ENCODE results near the gene EFNA2. TPM values are rescaled to one million over a fixed set of nuclear protein-coding genes. Genes with fewer than 3 reads are reported as not detected.

EFNA2 gene
- total RNA-seq, 1 experiment from 2014 or later: 1.5 TPM

GRCh38 chr19:1275976-1276627 lies 9.6 kb upstream of the EFNA2 start:
- DNase-seq (ENCODE audit: low read depth, low spot score): no peak
- in situ Hi-C loops (cut with HindIII; ENCODE audit: low pct_unique_long_range_greater_than_20kb, low sequenced_read_pairs): no loop called here

GRCh38 chr19:1276628-1277022 lies 9.0 kb upstream of the EFNA2 start:
- in situ Hi-C loops (cut with HindIII; ENCODE audit: low pct_unique_long_range_greater_than_20kb, low sequenced_read_pairs): no loop called here
- DNase-seq (ENCODE audit: low read depth, low spot score): no peak

GRCh38 chr19:1277061-1277460 lies 8.6 kb upstream of the EFNA2 start:
- in situ Hi-C loops (cut with HindIII; ENCODE audit: low pct_unique_long_range_greater_than_20kb, low sequenced_read_pairs): no loop called here
- DNase-seq (ENCODE audit: low read depth, low spot score): no peak

DNA sequence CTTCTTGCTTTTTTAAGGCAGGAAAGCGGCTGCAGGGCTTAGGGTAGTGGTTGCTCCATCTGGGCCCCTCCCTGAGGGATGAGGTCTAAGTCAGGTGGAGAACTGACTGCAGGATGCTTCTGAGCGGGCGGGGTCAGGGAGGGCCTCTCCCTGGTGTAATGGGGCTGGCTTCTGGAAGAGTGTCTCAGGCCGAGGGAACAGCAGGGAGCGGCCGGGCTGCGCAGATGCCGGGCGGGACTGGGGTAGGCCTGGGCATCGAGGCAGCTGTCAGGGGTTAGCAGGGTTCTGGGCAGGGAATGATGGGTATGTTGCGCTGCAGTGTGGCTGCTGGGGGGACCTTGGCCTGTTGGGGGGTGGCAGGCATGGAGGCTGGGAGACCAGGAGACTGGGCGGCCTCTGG lies 7.6 kb upstream of the EFNA2 start:
- in situ Hi-C loops (cut with HindIII; ENCODE audit: low pct_unique_long_range_greater_than_20kb, low sequenced_read_pairs): no loop called here
- DNase-seq (ENCODE audit: low read depth, low spot score): no peak

GRCh38 chr19:1278713-1279660 lies 6.7 kb upstream of the EFNA2 start:
- DNase-seq (ENCODE audit: low read depth, low spot score): no peak

DNA sequence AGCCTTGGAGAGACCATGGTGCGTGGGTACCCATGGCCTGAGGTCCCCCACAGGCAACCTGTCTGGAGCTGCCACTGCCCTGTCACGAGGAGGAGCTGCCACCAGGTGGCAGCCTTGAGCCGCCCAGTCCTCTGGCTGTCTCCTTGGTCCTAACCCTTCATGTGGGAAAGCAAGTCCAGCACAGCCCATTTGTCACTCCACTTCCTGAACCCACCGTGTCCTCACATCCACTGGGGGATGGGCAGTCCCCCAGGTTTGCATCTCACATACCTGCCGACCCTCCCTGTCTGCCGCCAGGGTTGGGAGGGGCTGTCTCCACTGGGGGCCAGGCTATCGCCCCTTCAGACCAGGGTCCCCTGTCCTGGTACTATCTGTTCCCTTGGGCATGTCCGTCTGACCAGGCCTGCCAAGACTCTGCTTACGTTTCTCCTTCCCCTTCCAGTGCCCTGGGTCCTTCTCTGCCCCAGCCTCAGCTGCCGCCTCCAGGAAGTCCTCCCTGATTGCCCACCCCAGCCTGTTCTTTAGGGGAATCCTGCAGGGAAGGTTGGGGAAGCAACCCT lies 5.8 kb upstream of the EFNA2 start:
- in situ Hi-C loops (cut with HindIII; ENCODE audit: low pct_unique_long_range_greater_than_20kb, low sequenced_read_pairs): no loop called here

More at GRCh38 chr19:1278713-1279660, 6.7 kb upstream of the EFNA2 start:
- in situ Hi-C loops (cut with HindIII; ENCODE audit: low pct_unique_long_range_greater_than_20kb, low sequenced_read_pairs): no loop called here

DNA sequence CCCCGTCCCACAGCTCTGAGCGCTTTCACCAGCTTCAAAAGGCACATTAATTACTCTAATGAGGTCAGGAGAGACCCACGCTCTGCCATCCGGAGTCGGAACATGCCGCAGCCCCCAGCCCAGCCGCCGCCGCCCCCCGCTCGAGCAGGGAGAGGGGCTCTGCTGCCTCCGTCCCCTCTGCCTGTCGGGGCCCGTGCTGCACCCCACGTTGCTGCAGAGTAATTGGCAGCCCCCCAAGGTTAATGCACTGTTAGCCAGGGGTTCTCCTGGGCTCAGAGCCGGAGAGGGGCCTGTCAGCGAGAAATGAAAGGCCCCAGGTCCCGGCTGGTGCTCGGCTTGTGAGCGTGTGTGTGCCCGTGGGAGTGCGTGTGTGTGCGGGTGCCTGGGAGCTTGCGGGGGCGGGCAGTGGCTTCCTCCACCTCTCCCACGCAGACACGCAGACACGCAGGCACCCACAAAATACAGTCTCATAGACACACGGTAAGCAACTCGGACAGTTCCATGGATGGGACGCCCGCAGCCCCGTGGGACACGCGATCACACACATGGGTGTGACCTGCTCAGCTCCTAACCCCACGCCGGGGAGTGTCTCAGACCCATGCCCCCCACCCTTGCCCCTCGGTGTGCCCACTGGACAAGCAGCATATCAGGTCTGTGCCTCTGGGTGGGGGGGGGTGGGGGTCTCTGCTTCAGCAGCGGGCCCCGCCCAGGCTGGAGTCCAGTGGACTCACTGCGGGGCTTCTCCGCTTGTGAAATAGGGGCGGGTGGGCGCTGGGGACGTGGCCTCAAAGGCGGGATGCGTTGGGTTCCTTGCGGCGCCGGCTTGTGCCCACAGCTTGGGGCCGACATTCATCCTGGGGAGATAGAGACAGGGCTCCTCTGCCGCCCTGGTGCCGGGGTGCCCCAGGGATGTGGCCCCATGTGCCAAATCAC lies 4.8 kb upstream of the EFNA2 start:
- in situ Hi-C loops (cut with HindIII; ENCODE audit: low pct_unique_long_range_greater_than_20kb, low sequenced_read_pairs): no loop called here
- no peak for DNase-seq (ENCODE audit: low read depth, low spot score)

More for the DNA sequence above, 5.8 kb upstream of the EFNA2 start:
- DNase-seq (ENCODE audit: low read depth, low spot score): peak; percentile 77

GRCh38 chr19:1281569-1282287 lies 3.9 kb upstream of the EFNA2 start:
- DNase-seq (ENCODE audit: low read depth, low spot score): no peak
- in situ Hi-C loops (cut with HindIII; ENCODE audit: low pct_unique_long_range_greater_than_20kb, low sequenced_read_pairs): no loop called here

DNA sequence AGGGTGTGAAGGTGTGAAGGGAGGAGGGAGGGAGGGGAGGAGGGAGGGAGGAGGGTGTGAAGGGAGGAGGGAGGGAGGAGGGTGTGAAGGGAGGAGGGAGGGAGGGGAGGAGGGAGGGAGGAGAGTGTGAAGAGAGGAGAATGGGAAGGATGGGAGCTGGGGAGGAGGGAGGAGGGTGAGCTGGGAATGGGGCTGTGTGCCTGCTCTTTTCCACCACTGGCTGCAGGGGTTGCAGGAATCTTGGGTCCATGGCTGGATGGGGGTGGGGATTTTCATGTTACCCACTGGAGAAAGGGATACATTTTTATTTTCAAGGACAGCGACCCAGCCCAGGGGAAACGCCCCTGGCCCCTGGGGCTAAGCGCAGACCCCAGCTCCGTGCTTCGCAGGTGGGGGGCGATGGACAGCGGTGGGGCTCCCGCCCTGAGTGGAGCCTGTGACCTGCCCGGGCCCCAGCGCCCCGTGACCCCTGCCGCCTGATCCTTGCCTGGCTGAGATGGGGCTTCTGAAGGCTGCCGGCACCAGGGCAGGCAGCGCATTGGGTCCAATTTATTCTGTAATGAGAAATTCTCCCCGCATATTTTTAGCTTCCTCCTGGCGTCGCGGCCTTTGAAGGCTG lies 3.0 kb upstream of the EFNA2 start:
- in situ Hi-C loops (cut with HindIII; ENCODE audit: low pct_unique_long_range_greater_than_20kb, low sequenced_read_pairs): no loop called here
- DNase-seq (ENCODE audit: low read depth, low spot score): no peak

- in situ Hi-C loops (cut with HindIII; ENCODE audit: low pct_unique_long_range_greater_than_20kb, low sequenced_read_pairs): no loop called here
Measured at GRCh38 chr19:1283207-1283916, 2.3 kb upstream of the EFNA2 start.

DNA sequence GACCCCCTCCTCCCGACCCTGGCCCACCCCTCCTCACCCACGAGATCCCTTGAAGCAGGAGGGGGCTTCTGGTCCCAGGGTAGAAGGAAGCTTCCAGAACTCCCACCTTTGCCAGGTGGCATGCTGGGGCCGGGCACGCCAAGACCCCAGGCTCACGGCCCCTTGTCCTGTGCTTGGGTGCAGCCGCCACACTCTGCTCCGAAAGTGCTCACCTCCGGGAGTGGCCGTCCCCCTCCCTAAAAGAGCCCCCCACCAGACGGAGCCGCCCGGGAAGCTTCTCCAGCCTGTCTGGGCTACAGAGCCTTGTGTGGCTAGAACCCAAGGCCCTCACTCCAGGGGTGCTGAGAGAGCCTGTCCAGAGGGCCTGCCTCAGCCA lies 1.8 kb upstream of the EFNA2 start:
- no peak for DNase-seq (ENCODE audit: low read depth, low spot score)
- in situ Hi-C loops (cut with HindIII; ENCODE audit: low pct_unique_long_range_greater_than_20kb, low sequenced_read_pairs): no loop called here

More at GRCh38 chr19:1283207-1283916, 2.3 kb upstream of the EFNA2 start:
- DNase-seq (ENCODE audit: low read depth, low spot score): no peak

GRCh38 chr19:1284293-1284978 lies 1.2 kb upstream of the EFNA2 start:
- no peak for DNase-seq (ENCODE audit: low read depth, low spot score)
- in situ Hi-C loops (cut with HindIII; ENCODE audit: low pct_unique_long_range_greater_than_20kb, low sequenced_read_pairs): no loop called here

- in situ Hi-C loops (cut with HindIII; ENCODE audit: low pct_unique_long_range_greater_than_20kb, low sequenced_read_pairs): no loop called here
- DNase-seq (ENCODE audit: low read depth, low spot score): no peak
Measured at GRCh38 chr19:1284979-1285736, 515 bp upstream of the EFNA2 start.

DNA sequence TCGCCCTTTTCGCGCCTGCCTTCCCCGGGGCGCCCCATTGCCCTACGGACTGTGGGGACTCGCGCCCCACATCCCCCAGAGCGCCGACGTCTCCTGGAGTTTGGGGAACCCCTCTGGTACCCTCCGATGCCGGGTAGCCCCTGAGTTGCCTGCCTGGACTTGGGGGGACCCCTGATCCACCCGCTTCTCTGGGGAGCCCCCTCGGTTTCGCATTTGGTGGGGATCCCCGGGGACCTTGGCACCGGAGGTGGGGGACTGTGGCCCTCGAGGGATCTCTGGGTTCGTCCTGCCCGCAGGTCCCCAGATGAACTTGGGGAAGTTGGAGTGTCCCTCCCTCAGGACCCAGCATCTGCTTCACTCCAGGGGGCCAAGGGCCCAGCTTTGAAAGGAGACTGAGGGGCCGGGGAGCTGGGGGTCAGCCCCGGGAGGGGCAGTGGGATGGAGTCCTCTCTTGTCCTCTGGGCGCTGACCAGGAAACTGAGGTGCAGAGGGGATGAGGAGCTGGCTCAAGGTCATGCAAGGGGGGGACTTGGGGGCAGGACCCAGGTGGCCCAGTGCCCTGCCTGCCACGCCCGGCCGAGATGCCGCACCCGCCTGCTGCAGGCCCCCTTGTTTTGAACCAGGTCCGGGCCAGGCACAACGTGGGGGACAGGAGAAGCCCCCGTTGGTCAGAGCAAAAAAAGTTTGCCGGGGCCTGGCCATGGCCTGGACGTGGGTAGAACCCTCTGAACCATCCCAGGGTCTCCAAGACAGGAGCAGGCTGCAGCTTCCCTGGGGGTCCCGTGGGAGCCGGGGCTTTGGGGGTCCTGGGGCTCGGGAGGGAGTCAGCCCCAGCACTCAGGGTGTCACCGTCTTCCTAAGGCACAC lies 1.0 kb downstream of the EFNA2 start:
- no peak for DNase-seq (ENCODE audit: low read depth, low spot score)
- in situ Hi-C loops (cut with HindIII; ENCODE audit: low pct_unique_long_range_greater_than_20kb, low sequenced_read_pairs): no loop called here

Data from SK-MEL-5 (cell line).